Right renal cortex interstitium (tissue), 3 donors: ENCODE data around the gene HEPACAM. TPM values are rescaled to one million over a fixed set of nuclear protein-coding genes. Genes with fewer than 3 reads are reported as not detected.

ENCODE experiments used
- DNase-seq, 3 donors: peaks; one replicate each; pipeline ENCODE4 v3.0.0-alpha.2; 2013; ENCODE audit warnings: low read depth in 3 of 3, low spot score in 2 of 3
- polyA plus RNA-seq, 3 donors: library from polyadenylated mRNA; unstranded; fragments of 120-200 nt; gene quantifications; one replicate each; pipeline ENCODE4 v1.2.1, GENCODE V29; 2013; ENCODE audit not compliant: insufficient read length in 3 of 3

Gene HEPACAM
- polyA plus RNA-seq, 3 donors: 1.8 to 2.3 (median 2.3) TPM

GRCh38 chr11:124872280-124872679 lies 63.6 kb downstream of the HEPACAM start:
- no peak for DNase-seq

GRCh38 chr11:124870430-124870829 lies 65.4 kb downstream of the HEPACAM start:
- no peak for DNase-seq

- no peak for DNase-seq
These were observed 65.9 kb downstream of the HEPACAM start for GRCh38 chr11:124869856-124870387.

- DNase-seq: no peak
These were observed 66.5 kb downstream of the HEPACAM start for GRCh38 chr11:124869331-124869730.

Other genes with a start within 250 kb of the HEPACAM start
- 10 to 100 TPM; 12.0 to 24.4 (median 15.3) TPM for gene NRGN, start 196.1 kb downstream of the HEPACAM start, polyA plus RNA-seq
- 1 to 10 TPM; 4.4 to 7.9 (median 5.8) TPM for gene VSIG2, start 183.8 kb downstream of the HEPACAM start, polyA plus RNA-seq
- 10 to 100 TPM; 60.6 to 73.8 (median 68.2) TPM for gene ESAM, start 173.8 kb downstream of the HEPACAM start, polyA plus RNA-seq
- gene MSANTD2, start 135.6 kb downstream of the HEPACAM start, polyA plus RNA-seq: 10 to 100 TPM; 24.3 to 25.7 (median 25.1) TPM
- gene ROBO3, start 70.6 kb downstream of the HEPACAM start, polyA plus RNA-seq: 10 to 100 TPM; 13.5 to 17.4 (median 16.1) TPM
- 10 to 100 TPM; 16.0 to 17.2 (median 16.1) TPM for gene ROBO4, start 38.2 kb downstream of the HEPACAM start, polyA plus RNA-seq
- 1 to 10 TPM in 2 of 3 donors, under 1 TPM in 1; 0.96 to 1.8 (median 1.2) TPM for gene HEPN1, start 16.8 kb downstream of the HEPACAM start, polyA plus RNA-seq
- 1 to 10 TPM; 3.7 to 4.4 (median 4.2) TPM for gene CCDC15, start 18.2 kb upstream of the HEPACAM start, polyA plus RNA-seq
- gene SLC37A2, start 127.3 kb upstream of the HEPACAM start, polyA plus RNA-seq: 1 to 10 TPM; 1.0 to 1.5 (median 1.4) TPM
- 10 to 100 TPM; 52.5 to 61.1 (median 56.6) TPM for gene TMEM218, start 175.6 kb upstream of the HEPACAM start, polyA plus RNA-seq
- gene PKNOX2, start 228.7 kb upstream of the HEPACAM start, polyA plus RNA-seq: 10 to 100 TPM; 11.6 to 14.9 (median 12.0) TPM